K562 (cell line): ENCODE measurements around the gene AGPAT2. TPM values are rescaled to one million over a fixed set of nuclear protein-coding genes. Genes with fewer than 3 reads are reported as not detected.

Source experiments
- ASH1L ChIP-seq: fragments of 450-650 bp; IDR thresholded peaks from 2 replicates; pipeline ENCODE4 v1.6.1; 2018; ENCODE audit warnings: borderline replicate concordance, mild to moderate bottlenecking, low read depth; ENCODE audit not compliant: partially characterized antibody
- CEBPB ChIP-seq: fragments of 450-650 bp; IDR thresholded peaks from 2 replicates; pipeline ENCODE4 v1.6.1; 2016; ENCODE audit warnings: missing genetic modification characterization, missing compliant biosample characterization
- HES1 ChIP-seq: fragments of 450-650 bp; IDR thresholded peaks from 2 replicates; pipeline ENCODE4 v1.6.1; 2016; ENCODE audit warnings: low read depth, mild to moderate bottlenecking, moderate library complexity
- HNRNPL ChIP-seq: fragments of 200-400 bp; formaldehyde crosslinking; IDR thresholded peaks from 2 replicates; pipeline ENCODE4 v1.6.1; 2017; ENCODE audit warnings: low read depth, mild to moderate bottlenecking, low read length
- JUND ChIP-seq, 2 experiments: IDR thresholded peaks; 2 replicates in 1 of 2; 3 replicates in 1 of 2; pipeline ENCODE4 v1.6.1; 2011; ENCODE audit warnings: borderline replicate concordance in 2 of 2, low read depth in 2 of 2, low read length in 2 of 2, improper control_type of control experiment in 1 of 2, missing biosample characterization in 1 of 2, missing genetic modification characterization in 1 of 2, missing genetic modification reagents in 1 of 2
- KAT7 ChIP-seq: sonication (generic); formaldehyde crosslinking; IDR thresholded peaks from 2 replicates; pipeline ENCODE4 v1.8.0; 2022; ENCODE audit warnings: missing genetic modification reagents, mild to moderate bottlenecking, borderline replicate concordance
- NELFE ChIP-seq: IDR thresholded peaks from 2 replicates; pipeline ENCODE4 v1.6.1; 2011; ENCODE audit warnings: mild to moderate bottlenecking; ENCODE audit not compliant: insufficient read depth, insufficient read length
- NFXL1 ChIP-seq: fragments of 450-650 bp; formaldehyde crosslinking; IDR thresholded peaks from 2 replicates; pipeline ENCODE4 v1.4.0; 2021; ENCODE audit warnings: mild to moderate bottlenecking
- PBX2 ChIP-seq, 2 experiments: IDR thresholded peaks in 1 of 2; conservative IDR thresholded peaks in 1 of 2; 2 replicates each; pipeline ENCODE4 v1.6.1; 2016; ENCODE audit warnings: low read depth in 2 of 2, mild to moderate bottlenecking in 1 of 2, missing compliant biosample characterization in 1 of 2, missing genetic modification characterization in 1 of 2, moderate library complexity in 1 of 2
- TFAP4 ChIP-seq: sonication (generic); formaldehyde crosslinking; IDR thresholded peaks from 2 replicates; pipeline ENCODE4 v1.8.0; 2022; ENCODE audit warnings: missing genetic modification reagents, mild to moderate bottlenecking, moderate library complexity, borderline replicate concordance
- TRIM24 ChIP-seq, 2 experiments: fragments of 450-650 bp; IDR thresholded peaks; 2 replicates each; pipeline ENCODE4 v1.6.1; 2016
- ZBTB49 ChIP-seq: sonication (generic); formaldehyde crosslinking; IDR thresholded peaks from 2 replicates; pipeline ENCODE4 v1.8.0; 2022; ENCODE audit warnings: missing genetic modification reagents, mild to moderate bottlenecking, borderline replicate concordance
- ZNF143 ChIP-seq: sonication (generic); formaldehyde crosslinking; IDR thresholded peaks from 2 replicates; pipeline ENCODE4 v1.9.0; 2022; ENCODE audit warnings: mild to moderate bottlenecking, missing genetic modification reagents
- ZNF277 ChIP-seq: fragments of 250-450 bp; sonication (Bioruptor Pico); IDR thresholded peaks from 2 replicates; pipeline ENCODE4 v1.8.0; 2022; ENCODE audit warnings: inconsistent platforms, mild to moderate bottlenecking, moderate library complexity, borderline replicate concordance
- ZNF76 ChIP-seq: fragments of 250-450 bp; sonication (Bioruptor Pico); IDR thresholded peaks from 2 replicates; pipeline ENCODE4 v1.4.0; 2020; ENCODE audit warnings: mild to moderate bottlenecking, moderate library complexity, borderline replicate concordance
- polyA plus RNA-seq, 8 experiments: library from polyadenylated mRNA; depleted of rRNA in 4 of 8; stranded (reverse) in 5 of 8; unstranded in 3 of 8; fragments of >200 nt; fragmentation: Nextera tagmentation in 2 of 8; fragmentation: Illumina TruSeq in 1 of 8; extraction: Ambion mirVana in 2 of 8; extraction: Trizol in 1 of 8; gene quantifications; 2 replicates each; pipeline versions ENCODE4 v1.2.1 to v1.2.3, GENCODE V29; 2011 to 2014; ENCODE audit warnings: inconsistent platforms in 1 of 8, missing spikeins in 1 of 8
- total RNA-seq, 7 experiments: library from RNA; depleted of rRNA in 6 of 7; stranded (reverse); fragments of >200 nt in 6 of 7; fragmentation: Illumina TruSeq in 2 of 7; extraction: Trizol in 2 of 7; gene quantifications; 2 replicates each; pipeline versions ENCODE4 v1.2.1 to v1.2.3, GENCODE V29; 2011 to 2021; ENCODE audit warnings: low replicate concordance in 1 of 7

Gene AGPAT2
- total and polyA plus RNA-seq, 9 of the 15 experiments (the other 6 are each of a cell fraction or from before 2014, with no cell fraction given), result 0.13 to 54.5 (median 23.9) TPM

GRCh38 chr9:136629879-136630661 is 57.2 kb downstream of the AGPAT2 start (continued):
- no peak for TF ChIP-seq ZNF277 (CRISPR knock-in tag)
- no peak for TF ChIP-seq CEBPB (tag)
- no peak for TF ChIP-seq TRIM24 (IDR thresholded peaks at IDR 0.05)
- no peak for TF ChIP-seq KAT7 (CRISPR knock-in tag)
- TF ChIP-seq TFAP4 (CRISPR knock-in tag), result 0 out of 2 replicates have a peak, but pooled peaks have one; percentile 43
- no peak for TF ChIP-seq NELFE
- TF ChIP-seq HNRNPL, result 0 out of 2 replicates have a peak, but pooled peaks have one; percentile 24
- TF ChIP-seq PBX2 (CRISPR knock-in tag; IDR thresholded peaks at IDR 0.05; ENCODE audit: low read depth), result no peak
- no peak for TF ChIP-seq PBX2 (tag; conservative IDR thresholded peaks at IDR 0.05; ENCODE audit: low read depth)
- TF ChIP-seq NFXL1 (CRISPR knock-in tag), result no peak
- no peak for TF ChIP-seq ASH1L
- 0 out of 2 replicates have a peak, but pooled peaks have one; percentile 31 for TF ChIP-seq JUND (IDR thresholded peaks at IDR 0.05; ENCODE audit: borderline replicate concordance, low read depth, low read length)
- TF ChIP-seq JUND (tag; IDR thresholded peaks at IDR 0.05; ENCODE audit: borderline replicate concordance, low read depth, low read length), result no peak
- TF ChIP-seq ZBTB49 (CRISPR knock-in tag), result no peak
- TF ChIP-seq HES1, result no peak
- TF ChIP-seq ZNF76 (CRISPR knock-in tag), result no peak
- no peak for TF ChIP-seq ZNF143 (CRISPR knock-in tag)
